Endothelial cell (in vitro differentiated cells): ENCODE measurements around the gene PCGF1. TPM values are rescaled to one million over a fixed set of nuclear protein-coding genes. Genes with fewer than 3 reads are reported as not detected.

Source experiments
- DNase-seq: peaks from one replicate; pipeline ENCODE4 v3.0.0; 2021; ENCODE audit warnings: low spot score
- H3K27ac Mint-ChIP-seq: one replicate; pipeline ENCODE4 v1.8.0; 2021; ENCODE audit warnings: mixed read lengths, inconsistent platforms; ENCODE audit not compliant: unreplicated experiment
- H3K27me3 Mint-ChIP-seq: one replicate; pipeline ENCODE4 v1.8.0; 2021; ENCODE audit warnings: mild to moderate bottlenecking, moderate library complexity, mixed read lengths, inconsistent platforms; ENCODE audit not compliant: unreplicated experiment
- H3K36me3 Mint-ChIP-seq: one replicate; pipeline ENCODE4 v1.8.0; 2021; ENCODE audit warnings: mild to moderate bottlenecking, low read depth, mixed read lengths, inconsistent platforms; ENCODE audit not compliant: unreplicated experiment
- H3K4me1 Mint-ChIP-seq: one replicate; pipeline ENCODE4 v1.8.0; 2021; ENCODE audit warnings: mild to moderate bottlenecking, mixed read lengths, inconsistent platforms; ENCODE audit not compliant: unreplicated experiment
- H3K4me3 Mint-ChIP-seq: one replicate; pipeline ENCODE4 v1.8.0; 2021; ENCODE audit warnings: mild to moderate bottlenecking, mixed read lengths, inconsistent platforms; ENCODE audit not compliant: unreplicated experiment
- H3K9me3 Mint-ChIP-seq: one replicate; pipeline ENCODE4 v1.8.0; 2021; ENCODE audit warnings: mixed read lengths, inconsistent platforms; ENCODE audit not compliant: unreplicated experiment
- total RNA-seq: library from RNA; stranded (reverse); fragmentation: NEBNext Ultra II Directional; extraction: Animal tissue kit (Norgen Biotek cat#: 25700); gene quantifications from one replicate; pipeline ENCODE4 v1.2.1, GENCODE V29; 2021; ENCODE audit not compliant: unreplicated experiment
- TF ChIP-seq, protein P1 (sequence below): fragments of 200-600 bp; sonication (generic); IDR thresholded peaks from one replicate; pipeline ENCODE4 v1.5.0; 2021; ENCODE audit warnings: antibody characterized with exemption; ENCODE audit not compliant: unreplicated experiment

Gene PCGF1
- total RNA-seq, 1 donor from 2014 or later, result 13.5 TPM

DNA sequence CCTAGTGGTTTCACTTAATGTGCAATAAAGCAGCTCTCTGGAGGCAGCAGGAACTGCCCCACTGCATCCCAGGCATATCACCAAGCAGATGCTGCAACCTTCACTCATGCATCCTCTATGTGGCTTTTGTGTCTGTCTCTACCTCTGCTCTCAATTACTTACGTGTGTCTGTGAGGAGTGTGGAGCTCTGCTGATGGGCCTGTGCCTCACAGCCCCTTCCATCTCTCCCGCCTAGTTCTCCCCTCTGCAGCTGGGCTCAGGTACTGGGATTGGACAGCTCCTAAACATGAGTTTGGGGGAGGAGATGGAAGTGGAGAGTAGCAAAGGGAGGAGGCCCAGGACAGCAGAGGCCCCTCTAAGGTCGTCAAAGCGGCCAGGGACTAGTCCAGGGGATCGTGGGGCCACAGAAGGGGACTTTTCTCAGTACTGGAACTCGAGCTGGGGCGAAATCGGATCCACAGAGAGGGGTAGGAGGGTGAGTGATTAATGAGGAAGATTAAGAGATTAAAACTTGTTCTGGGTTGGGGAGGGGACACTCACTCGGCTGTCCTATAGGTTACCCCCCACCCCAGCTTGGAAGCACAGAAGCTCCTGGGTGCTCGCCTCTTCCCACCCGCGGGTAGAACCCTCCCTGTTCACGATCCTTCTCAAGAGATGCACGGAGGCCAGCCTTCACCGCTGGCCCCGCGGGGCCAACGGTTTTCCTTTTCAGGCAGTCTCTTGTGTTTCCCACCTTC is 6.0 kb downstream of the PCGF1 start:
- Mint-ChIP-seq H3K9me3 (no peaks in the 10 kb centered on the region), H3K4me1 (peaks cover 14% of the 10 kb centered on the region), H3K36me3 (peaks cover 9% of the 10 kb centered on the region), H3K27ac (no peak overlapping the region), H3K4me3 (peak overlapping the region; percentile 83), H3K27me3 (peaks cover 48% of the 10 kb centered on the region)
- no peak for DNase-seq
- TF ChIP-seq, protein P1, sequence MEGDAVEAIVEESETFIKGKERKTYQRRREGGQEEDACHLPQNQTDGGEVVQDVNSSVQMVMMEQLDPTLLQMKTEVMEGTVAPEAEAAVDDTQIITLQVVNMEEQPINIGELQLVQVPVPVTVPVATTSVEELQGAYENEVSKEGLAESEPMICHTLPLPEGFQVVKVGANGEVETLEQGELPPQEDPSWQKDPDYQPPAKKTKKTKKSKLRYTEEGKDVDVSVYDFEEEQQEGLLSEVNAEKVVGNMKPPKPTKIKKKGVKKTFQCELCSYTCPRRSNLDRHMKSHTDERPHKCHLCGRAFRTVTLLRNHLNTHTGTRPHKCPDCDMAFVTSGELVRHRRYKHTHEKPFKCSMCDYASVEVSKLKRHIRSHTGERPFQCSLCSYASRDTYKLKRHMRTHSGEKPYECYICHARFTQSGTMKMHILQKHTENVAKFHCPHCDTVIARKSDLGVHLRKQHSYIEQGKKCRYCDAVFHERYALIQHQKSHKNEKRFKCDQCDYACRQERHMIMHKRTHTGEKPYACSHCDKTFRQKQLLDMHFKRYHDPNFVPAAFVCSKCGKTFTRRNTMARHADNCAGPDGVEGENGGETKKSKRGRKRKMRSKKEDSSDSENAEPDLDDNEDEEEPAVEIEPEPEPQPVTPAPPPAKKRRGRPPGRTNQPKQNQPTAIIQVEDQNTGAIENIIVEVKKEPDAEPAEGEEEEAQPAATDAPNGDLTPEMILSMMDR, result no peak

DNA sequence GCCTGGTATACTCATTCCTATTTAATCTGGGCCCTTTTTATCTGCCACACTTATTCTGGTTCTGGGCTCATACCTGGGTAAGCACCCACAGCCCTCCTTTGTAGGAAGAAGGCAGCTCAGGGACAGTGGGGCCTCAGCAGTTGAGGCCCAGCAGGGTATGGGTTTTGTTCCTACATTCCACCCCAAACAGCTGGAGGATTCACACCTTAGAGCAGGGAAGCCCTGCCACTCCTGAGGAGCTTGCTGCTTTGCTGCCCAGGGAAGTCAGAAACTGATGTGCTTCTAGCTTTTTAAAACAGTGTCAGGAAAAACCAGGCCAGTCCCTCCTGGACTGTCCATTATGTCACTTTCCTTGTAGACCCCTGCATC is 6.9 kb downstream of the PCGF1 start:
- no peak for DNase-seq
- Mint-ChIP-seq H3K9me3 (no peaks in the 10 kb centered on the region), H3K4me1 (peaks cover 13% of the 10 kb centered on the region), H3K27ac (no peak overlapping the region), H3K4me3 (no peak overlapping the region), H3K27me3 (peaks cover 48% of the 10 kb centered on the region), H3K36me3 (peaks cover 8% of the 10 kb centered on the region)
- TF ChIP-seq, protein P1, result no peak

DNA sequence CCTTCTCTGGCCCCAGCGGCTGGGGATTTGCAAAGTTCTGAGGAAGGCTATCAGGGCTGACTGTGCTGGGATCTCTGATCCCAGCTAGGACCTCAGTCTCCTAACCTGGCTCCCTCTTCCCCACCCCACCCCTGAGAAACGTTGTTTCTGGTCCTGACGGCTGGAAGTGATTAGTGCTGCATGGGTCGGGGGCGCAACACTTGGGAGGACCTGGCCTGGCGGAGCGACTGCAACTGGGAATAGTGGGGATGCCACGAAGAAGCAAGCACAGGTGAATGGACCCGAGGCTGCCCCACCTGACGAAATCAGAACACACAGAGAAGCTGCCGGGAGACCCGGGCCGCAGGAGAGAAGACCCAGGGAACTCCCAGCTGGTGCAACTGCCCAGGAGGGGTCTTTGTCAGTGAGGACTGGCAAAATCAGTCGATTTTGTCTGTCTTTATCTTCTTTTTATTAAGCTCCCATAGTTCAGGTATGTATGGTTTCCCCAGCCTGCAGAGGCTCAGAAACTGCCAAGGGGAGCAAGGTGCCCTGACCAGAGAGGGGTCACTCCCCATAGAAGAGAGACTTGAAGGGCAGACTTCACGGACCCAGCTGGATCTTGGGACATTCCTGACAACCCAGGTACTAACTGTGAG is 7.4 kb downstream of the PCGF1 start:
- TF ChIP-seq, protein P1, result no peak
- Mint-ChIP-seq H3K4me3 (no peak overlapping the region), H3K4me1 (peaks cover 13% of the 10 kb centered on the region), H3K36me3 (peaks cover 5% of the 10 kb centered on the region), H3K9me3 (no peaks in the 10 kb centered on the region), H3K27me3 (peaks cover 45% of the 10 kb centered on the region), H3K27ac (no peak overlapping the region)
- DNase-seq, result no peak

DNA sequence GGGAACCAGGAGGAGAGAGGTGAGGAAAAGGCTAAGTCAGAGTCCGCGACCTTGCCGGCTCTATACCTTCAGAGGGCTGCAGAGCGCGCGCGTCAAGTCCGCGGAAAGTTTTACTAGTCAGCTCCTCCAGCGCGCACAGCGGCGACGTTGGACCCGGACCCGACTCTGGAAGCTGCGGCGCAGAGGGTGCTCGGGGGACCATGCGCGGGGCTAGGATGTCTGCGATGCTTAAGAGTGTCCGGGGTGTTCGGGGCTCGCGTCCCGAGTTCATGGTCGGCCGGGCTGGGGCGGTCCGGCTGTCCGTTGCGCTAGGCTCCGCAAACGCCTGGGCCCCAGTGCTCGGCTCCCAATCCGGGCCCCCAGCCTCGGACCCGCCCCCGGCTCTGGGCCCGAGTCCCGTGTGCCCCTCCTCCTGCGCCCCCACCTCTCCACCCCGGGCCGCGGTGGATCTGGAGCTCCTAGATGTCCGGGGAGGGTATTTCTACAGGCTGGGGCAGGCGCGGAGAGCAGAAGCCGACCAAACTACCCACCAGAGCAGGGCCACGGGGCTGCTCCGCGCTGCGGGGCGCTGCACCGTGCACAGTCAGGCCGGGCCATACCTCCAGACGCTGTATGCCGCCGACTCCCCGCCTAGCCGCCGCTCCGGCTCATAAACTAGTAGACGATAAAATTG is 8.1 kb downstream of the PCGF1 start, which contains the start of gene LBX2:
Gene LBX2 (minus strand): TSS at position 337 of the 673 bp plus-strand sequence. CDS start 66 bp downstream, at position 271.
- H3K36me3 Mint-ChIP-seq, result no peaks in the 10 kb centered on the region
- H3K9me3 Mint-ChIP-seq, result no peaks in the 10 kb centered on the region
- no peak within 1 kb of the TSS for H3K27ac Mint-ChIP-seq
- DNase-seq, result no peak
- TF ChIP-seq, protein P1, result no peak
- peak within 1 kb of the TSS; percentile 78 for H3K4me3 Mint-ChIP-seq
- H3K27me3 Mint-ChIP-seq, result peaks cover 41% of the 10 kb centered on the region
- H3K4me1 Mint-ChIP-seq, result peaks cover 13% of the 10 kb centered on the region
